GM19043 (cell line): ENCODE results near the gene TAF7.
"Not testable (repeated sequence)": the region's sequence is repeated elsewhere in the genome, so short reads cannot be mapped to it uniquely, and the experiment has no call there.

Experiments used
- ATAC-seq: cut with Tn5 transposase; IDR thresholded peaks from one replicate; pipeline ENCODE4 v1.9.1; 2021; ENCODE audit warnings: low read depth; ENCODE audit not compliant: unreplicated experiment

The TAF7 gene

GRCh38 chr5:141340781-141341354 lies 20.3 kb upstream of the TAF7 start:
- ATAC-seq = not testable (repeated sequence)

GRCh38 chr5:141338538-141339306 lies 18.1 kb upstream of the TAF7 start, which contains the start of gene PCDHGA2:
TSS of gene PCDHGA2 (plus strand) at chr5:141338760.
- no peak for ATAC-seq

- ATAC-seq = not testable (repeated sequence)
These were observed 12.0 kb upstream of the TAF7 start for GRCh38 chr5:141332571-141332970.

- no peak for ATAC-seq
These were observed 9.9 kb upstream of the TAF7 start, which contains the start of gene PCDHGA1 for GRCh38 chr5:141330299-141331080. TSS of gene PCDHGA1 (plus strand) at chr5:141330514.

DNA sequence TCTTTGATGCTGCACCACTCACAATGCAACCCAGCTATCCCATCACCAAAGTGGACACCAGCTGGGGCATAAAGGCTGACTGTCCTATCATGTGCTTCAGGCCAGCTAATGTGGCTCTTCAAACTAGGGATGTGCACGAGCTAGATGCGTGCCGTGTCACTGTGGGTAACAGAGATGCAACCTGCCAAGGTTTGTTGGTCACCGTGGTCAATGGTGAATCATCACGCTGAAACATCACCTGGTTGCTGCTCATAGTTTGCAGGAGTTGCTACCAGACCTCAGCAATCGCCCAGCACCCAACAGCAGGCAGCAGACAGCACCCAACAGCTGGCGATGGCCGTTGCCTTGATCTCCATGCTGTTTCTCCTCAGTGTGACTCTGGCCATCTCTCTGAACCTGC lies 7.6 kb upstream of the TAF7 start:
- ATAC-seq = no peak

GRCh38 chr5:141326088-141326854 lies 5.7 kb upstream of the TAF7 start:
- ATAC-seq = peak; percentile 91

- ATAC-seq = no peak
These were observed 1.7 kb upstream of the TAF7 start for GRCh38 chr5:141322261-141322660.

- ATAC-seq = no peak
These were observed 885 bp downstream of the TAF7 start for GRCh38 chr5:141319699-141320098.

DNA sequence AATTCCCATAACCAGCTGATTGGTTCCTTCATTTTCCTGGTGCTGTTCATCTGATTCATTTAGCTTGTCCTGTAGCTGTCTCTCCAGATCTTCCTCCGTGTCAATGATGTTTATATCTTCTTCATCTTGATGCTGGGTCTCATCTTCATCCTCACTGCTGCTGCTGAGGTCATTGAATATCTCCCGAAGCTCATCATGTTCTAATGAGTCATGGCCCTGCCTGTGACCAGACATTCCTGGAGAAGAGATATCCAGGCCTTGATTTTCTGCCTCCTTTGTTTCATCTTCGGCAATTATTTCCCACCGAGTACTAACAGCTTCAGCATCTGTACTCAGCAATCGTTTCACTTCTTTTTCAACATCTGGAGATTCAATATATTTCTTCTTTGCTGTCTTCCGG lies 1.4 kb downstream of the TAF7 start:
- no peak for ATAC-seq

DNA sequence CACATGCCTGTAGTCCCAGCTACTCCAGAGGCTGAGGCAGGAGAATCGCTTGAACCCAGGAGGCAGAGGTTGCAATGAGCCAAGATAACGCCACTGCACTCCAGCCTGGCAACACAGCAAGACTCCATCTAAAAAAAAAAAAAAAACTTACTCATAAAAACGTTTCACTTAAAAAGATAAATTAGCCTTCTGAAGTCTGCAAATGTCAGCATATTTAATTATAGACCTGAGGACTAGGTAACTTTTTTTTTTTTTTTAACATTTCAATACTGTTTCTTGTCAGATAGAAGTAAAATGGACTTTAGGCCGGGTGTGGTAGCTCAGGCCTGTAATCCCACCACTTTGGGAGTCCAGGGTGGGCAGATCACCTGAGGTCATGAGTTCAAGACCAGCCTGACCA lies 3.6 kb downstream of the TAF7 start:
- ATAC-seq = not testable (repeated sequence)

DNA sequence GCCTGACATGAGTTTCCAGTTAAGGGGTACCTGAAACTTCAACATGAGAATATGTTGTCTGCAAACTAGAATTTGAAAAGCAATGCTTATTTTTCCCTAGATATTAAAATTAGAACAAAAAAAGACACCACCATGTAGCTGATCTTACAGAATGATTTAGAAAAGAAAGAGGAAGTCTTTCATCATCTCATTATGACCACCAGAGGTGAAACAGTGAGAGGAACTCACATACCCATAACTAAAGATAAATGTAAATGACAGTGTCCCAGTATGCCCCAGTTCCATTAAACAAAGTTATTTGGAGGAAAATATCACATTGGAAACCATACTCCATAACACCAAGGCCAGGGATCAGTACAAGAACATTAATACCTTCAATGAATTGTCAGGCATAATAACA lies 6.9 kb downstream of the TAF7 start:
- ATAC-seq = no peak

DNA sequence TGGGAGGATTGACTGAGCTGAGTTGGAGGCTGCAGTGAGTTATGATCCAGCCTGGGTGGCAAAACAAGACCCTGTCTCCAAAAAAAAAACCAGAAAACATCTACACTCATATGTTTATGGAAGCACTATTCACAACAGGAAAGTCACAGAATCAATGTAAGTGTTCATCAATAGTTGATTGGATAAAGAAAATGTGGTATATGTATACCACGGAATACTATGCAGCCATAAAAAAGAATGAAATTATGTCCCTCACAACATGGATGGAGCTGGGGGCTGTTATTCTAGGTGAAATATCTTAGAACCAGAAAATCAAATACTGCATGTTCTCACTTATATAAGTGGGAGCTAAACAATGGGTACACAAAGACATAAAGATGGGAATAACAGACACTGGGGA lies 14.0 kb downstream of the TAF7 start:
- ATAC-seq = no peak

- ATAC-seq = no peak
These were observed 16.8 kb downstream of the TAF7 start, which contains the start of gene SLC25A2 for GRCh38 chr5:141303756-141304155. TSS of gene SLC25A2 (minus strand) at chr5:141304049. CDS start at chr5:141303865, 184 bp downstream.

DNA sequence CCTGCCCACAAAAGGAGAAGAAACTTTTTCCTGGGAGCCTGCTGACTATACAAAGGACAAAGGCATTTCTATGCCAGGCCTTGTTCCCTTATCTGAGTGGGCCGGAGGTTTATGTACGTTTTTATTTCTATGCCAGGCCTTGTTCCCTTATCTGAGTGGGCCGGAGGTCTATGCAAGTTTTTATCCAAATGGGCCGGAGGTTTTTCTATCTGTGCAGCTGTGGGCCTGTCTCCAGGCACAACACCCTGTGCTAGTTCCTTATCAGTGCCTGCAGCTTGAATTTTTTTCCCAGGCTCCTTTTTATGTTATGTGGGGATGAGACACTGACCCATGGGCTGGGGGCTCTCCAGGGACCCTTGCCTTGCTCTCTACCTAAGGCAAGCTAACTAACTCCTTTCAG lies 22.2 kb downstream of the TAF7 start:
- ATAC-seq = no peak

DNA sequence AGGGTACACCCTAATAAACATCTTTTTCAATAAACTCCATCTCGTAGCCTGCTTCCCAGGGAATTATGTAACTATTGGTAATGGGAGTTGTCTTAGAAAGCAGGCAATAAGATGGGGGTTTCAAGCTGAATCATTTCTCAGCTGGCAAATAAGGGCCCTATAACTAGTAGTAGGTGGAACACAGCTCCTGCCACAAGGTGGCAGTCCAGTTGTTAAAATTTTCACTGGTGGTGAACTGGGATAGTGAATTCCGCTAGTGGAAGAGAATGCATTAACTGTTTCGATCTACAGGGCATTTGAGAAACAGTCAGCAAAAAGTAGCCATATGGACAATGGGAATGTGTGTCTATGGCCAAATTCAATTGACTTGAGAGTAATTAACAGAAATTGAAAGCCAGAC lies 47.7 kb downstream of the TAF7 start:
- no peak for ATAC-seq

- ATAC-seq = no peak
These were observed 51.4 kb downstream of the TAF7 start for GRCh38 chr5:141269195-141269594.
